NCI-H345 treated with DMSO at 0.1 percent for 48 hours (cell line): ENCODE measurements around the gene BMPR2.
"Not testable (repeated sequence)": the region's sequence is repeated elsewhere in the genome, so short reads cannot be mapped to it uniquely, and the experiment has no call there.

Experiments
- DNase-seq: peaks from one replicate; lab custom pipeline; 2025; ENCODE audit not compliant: unreplicated experiment; lab: John Stamatoyannopoulos, UW

The BMPR2 gene

DNA sequence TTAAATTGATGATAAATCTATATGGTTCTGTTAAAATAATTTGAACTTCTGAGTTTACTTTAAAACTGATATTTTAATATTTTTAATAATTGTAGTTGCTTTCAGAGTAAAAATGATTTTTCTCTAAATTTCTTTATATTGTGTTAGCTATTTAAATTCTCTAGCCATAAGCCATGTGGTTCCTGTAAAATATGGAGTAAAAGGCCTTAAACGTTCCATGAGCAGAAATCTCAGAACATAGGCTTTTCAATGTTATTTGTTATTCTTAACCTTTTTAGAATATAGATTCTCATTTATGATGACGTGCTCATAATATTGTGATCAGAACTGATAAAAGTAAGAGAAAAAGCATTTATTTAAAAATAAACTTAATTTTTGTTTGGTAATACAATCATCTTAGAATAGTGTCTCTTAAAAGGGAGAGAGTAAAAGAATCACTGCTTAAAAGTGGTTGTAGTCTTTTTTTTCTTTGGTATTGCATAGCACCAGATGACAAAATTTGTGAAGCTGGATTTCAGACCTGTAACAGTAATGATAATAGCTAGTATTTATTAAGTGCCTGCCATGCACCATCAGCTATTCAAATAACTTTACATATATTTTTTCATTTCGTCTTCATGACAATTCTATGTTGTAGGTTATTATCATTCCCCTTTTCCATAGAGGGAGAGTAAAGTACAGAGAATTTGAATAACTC lies 2.7 kb downstream of the BMPR2 start:
- no peak for DNase-seq

DNA sequence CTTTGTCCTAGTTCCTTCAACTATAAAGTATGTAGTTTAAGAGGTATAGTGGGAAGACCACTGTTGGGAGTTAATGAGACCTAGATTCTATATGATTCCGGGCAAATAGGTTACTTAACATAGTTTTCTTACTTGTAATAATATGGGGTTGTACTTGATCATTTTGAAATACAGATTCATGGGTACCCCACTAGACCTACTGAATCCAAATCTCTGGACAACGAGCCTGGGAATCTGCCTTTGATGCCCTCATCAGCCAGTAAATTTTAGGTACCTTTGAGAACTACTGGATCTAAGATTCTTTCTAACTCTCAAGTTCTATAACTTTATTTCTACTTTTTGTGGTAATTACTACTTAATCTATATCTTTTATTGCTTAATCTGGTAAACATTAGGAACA lies 6.6 kb downstream of the BMPR2 start:
- DNase-seq: no peak

DNA sequence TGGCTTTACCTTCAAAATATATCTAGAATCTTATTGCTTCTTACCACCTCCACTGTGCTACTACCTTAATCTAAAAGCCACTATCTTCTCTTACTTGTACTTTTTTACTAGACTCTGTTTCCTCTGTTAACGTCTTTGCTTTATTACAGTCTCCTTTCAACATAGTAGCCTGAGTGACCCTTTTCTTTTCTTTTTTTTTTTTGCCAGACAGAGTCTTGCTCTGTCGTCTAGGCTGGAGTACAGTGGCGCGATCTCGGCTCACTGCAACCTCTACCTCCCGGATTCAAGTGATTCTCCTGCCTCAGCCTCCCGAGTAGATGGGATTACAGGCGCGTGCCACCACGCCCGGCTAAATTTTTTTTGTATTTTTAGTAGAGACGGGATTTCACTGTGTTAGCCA lies 10.4 kb downstream of the BMPR2 start:
- not testable (repeated sequence) for DNase-seq

DNA sequence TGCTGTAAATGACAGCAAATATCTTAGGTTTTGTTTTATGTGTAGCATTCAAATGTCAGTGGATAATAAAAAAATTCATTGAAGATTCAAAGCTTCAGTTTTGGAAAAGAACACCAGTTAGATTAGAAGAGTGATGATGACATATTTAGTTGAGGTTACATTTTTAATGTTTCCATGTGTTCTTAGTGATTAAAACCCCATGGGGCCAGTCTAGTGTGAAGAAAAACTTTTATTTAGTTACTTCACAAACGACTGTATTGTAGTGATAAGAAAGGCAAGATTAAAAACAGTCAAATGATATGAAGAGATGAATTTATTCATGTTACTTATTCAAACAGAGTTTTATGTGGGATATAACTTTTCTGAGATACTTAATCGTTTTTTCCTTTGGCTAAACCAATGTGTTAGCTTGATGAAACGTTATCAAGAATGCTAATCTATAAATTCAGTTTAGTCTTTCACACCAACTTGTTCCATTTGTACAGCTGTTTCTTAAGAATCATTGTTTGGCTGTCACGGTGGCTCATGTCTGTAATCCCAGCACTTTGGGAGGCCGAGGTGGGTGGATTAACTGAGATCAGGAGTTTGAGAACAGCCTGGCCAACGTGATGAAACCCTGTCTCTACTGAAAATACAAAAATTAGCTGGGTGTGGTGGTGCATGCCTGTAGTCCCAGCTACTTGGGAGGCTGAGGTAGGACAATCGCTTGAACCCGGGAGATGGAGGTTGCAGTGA lies 11.6 kb downstream of the BMPR2 start:
- no peak for DNase-seq

DNA sequence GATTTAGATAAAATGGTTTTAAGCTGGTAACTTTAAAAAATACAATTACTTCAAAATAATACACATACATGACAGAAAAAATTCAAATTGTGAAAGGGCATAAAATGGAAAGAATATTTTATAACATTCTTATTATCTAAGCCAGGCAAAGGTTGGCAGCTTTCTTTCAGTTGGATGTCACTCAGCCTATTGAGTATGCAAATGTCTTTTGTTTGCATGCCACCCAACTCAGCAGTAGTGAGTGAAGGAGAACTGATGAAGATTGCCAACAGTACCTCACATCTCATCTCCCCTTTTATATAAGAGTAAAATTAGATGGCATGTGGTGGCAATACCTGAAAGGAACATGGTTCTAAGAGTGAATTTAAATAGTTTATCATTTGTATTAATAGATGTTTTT lies 24.8 kb downstream of the BMPR2 start:
- DNase-seq: no peak

DNA sequence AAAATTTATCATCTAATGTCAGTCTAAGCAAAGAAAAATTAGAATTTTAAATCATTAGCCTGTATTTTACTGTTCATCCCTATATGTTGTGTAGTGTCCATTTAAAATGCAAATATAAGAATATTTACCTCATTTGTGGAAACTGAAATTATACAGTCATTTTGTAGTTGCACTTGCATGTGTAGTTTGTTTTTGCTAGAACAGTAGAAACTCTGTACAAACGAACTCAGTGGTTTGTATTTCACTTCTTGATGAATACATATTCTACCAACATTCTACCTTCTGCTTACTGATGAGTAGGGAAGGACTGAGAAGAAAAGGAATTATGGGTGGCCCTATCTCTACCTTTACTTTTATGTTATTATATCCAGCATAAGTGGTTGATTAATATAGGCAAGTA lies 29.7 kb downstream of the BMPR2 start:
- no peak for DNase-seq

DNA sequence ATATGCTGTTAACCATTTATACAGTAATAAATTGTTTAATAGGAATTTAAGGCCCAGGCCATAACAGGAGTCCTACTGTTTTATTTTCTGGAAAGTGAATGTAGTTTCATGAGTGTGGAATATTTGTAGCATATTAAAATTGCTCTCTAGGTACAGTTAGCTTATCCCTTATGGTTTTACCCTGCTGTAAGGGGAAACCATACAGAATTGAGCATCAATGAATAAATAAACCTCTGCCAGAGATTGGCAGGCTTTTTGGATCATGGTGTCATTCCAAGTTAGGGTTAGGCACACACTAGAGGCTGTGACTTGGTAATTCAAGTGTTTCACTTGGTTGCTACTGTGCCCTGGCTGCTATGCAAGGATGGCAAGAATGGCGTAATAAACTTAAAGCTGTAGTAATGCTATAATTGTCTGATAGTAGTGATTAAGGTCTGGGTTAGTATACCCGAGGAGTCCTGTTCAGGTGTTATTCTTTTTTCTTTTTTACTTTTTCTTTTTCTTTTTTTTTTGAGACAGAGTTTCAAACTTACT lies 30.4 kb downstream of the BMPR2 start:
- DNase-seq: no peak

DNA sequence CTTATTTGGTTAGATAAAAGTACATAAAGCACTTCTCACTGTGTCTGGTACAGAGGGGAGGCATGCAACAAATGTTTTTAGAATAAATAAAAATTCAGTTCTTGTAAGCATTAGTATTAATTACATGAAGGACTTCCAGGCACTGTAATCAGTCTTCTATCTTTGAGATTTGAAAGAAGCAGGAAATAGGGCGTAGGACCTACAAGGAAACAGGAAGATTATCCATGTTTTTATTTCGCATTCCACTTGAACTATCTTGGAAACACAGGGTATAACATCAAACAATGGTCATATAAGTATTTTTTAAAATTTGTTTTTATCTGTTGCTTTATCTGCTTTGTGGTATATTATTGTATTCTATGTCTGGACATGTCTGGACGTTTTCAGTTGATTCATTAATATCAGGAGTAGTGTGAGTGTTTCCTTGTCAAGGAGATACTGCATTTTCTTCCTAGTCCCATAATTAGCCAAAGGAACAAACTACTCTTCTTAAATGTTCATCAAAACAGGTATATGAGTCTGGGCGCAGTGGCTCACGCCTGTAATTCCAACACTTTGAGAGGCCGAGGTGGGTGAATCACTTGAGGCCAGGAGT lies 32.5 kb downstream of the BMPR2 start:
- DNase-seq: no peak

DNA sequence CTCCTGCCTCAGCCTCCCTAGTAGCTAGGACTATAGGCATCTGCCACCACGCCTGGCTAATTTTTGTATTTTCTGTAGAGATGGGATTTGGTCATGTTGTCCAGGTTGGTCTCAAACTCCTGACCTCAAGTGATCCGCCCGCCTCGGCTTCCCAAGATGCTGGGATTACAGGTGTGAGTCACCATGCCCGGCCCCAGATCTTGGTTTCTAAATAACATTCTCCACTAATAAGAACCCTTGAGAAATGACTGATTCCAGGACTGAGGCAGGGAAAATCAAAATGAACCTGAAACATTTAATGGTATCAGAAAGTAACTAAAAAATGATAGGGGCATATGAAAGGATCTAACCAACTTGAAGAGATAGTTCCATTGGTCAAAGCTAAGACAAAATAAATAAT lies 34.0 kb downstream of the BMPR2 start:
- DNase-seq: no peak

DNA sequence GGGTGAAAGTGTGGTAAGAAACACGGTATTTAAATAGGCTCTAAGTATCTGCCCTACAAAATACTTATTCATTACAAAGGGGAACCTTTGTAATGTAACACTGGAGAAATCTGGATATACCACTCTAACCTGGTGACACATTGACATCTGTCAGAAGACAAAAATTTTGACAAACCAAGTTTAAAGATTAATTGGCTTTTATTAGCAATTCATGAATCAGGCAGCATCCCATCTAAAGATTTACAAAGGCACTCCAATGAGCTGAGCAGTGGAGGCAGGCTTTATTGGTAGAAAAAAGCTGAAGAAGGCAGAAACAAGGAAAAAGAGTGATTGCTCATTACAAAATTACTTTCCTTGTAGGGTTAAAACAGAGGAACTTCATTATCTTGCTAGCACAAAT lies 35.0 kb downstream of the BMPR2 start:
- DNase-seq: no peak

DNA sequence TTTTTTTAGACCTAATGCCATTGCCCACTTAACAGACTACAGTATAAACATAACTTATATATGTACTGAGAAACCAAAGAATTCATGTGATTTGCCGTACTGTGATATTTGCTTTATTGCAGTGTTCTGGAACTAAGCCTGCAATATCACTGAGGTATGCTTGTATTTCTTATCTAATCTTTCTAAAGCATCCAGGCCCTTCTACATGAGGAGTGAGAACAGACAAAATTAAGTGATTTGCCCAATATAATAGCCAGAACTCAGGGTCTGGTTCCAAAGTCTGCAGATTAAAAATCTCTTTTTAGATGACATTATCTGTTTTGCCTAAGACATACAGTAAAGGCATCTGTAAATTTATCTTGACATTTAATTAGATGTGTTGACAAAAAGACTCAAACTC lies 41.9 kb downstream of the BMPR2 start:
- DNase-seq: no peak

DNA sequence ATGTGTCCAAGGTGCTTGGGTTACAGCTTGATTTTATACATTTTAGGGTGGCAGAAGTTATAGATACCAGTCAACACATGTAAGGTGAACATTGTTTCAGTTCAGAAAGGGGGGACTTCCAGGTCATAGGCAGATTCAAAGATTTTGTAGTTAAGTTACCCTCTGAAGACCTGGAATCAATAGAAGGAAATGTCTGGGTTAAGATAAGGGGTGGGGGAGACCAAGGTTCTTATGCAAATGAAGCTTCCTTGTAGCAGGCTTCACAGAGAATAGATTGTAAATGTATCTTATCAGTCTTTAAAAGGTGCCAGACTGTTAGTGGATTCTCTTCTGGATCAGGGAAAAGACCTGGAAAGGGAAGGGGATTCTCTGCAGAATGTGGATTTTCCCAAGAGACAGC lies 42.4 kb downstream of the BMPR2 start:
- no peak for DNase-seq

DNA sequence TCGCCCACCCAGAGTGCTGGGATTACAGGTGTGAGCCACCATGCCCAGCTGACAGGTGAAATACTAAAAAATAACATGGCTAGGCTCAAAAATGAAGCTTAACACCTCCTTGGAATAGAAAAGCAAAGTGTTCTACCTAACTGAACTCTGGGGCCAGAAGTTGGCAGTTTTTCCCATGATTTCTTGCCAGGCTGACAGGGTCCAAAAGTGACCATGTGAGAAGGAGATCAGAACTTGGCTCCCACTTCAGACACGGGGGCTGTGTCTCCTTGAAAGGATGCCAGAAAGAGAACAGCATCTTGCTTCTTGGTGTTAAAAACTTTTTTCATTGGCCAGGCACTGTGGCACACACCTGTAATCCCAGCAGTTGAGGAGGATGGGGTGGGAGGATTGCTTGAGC lies 47.0 kb downstream of the BMPR2 start:
- no peak for DNase-seq

DNA sequence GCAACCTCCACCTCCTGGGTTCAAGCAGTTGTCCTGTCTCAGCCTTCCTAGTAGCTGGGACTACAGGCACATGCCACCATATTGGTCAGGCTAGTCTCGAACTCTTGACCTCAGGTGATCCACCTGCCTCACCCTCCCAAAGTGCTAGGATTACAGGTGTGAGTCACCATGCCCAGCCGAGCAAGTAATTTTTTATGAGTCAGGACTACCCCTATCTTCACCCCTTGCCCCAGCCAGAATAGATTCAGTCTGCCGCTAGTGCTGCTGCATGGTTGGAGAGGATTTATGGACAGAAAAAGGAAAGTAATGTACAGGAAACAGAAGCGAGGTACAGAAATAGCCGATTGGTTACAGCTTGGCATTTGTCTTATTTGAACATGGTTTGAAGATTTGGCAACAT lies 48.9 kb downstream of the BMPR2 start:
- DNase-seq: no peak

DNA sequence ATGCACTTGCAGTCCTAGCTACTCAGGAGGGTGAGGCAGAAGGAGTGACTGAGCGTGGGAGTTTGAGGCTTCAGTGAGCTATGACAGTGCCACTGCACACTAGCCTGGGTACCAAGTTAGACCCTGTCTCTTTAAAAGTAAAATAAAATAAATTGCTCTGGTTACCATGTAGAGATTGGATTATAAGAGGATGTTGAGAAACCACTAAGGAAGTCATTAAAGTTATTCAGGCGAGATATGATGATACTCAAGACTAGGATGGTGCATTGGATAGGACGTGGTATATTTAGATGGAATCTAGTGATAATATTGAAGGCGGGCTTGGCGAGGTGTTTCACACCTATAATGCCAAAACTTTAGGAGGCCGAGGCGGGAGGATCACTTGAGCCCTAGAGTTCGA lies 50.6 kb downstream of the BMPR2 start:
- no peak for DNase-seq

DNA sequence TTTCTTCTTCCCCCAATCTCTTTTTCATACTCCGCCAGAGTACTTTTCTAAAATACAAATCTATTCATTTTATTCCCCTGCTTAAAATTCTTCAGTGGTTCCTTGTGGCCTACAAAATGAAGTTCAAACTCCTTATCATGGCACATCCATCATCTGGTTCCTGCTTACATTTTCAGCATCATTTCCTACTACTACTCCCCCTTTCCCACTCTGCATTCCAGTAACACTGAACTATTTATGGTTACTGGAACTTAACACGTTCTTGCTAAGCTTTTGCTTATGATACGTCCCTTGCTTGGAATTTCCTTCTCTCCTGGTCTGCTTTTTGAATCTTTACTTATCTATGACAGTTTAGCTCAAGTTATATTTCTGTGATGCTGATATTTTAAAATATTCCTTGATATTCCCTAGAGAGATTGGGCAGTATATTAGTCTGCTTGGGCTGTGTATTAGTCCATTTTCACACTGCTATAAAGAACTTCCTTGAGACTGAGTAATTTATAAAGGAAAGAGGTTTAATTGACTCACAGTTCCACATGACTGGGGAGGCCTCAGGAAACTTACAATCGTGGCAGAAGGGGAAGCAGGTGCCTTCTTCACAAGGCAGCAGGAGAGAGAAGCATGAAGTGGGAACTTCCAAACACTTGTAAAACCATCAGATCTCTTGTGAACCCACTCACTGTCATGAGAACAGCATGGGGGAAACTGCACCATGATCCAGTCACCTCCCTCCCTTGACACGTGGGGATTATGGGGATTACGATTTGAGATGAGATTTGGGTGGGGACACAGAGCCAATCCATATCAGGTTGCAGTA lies 53.2 kb downstream of the BMPR2 start:
- no peak for DNase-seq

DNA sequence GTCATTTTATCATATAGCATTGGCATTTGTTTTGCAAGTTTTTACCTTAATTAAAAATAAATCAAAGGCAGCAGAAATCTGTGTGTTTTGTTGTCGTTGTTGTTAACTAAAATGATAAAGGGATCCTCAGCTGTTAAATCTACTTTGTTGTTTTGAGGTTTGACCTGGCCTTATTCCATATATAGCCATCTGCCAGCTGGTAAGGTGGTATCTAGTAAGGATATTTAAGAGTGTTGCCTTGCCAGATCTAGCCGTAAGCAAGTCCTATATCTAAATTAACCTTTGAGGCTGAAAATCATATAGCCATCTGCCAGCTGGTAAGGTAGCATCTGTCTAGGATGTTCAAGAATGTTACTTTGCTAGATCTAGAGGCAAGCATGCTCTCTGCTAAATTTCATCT lies 56.6 kb downstream of the BMPR2 start:
- no peak for DNase-seq

DNA sequence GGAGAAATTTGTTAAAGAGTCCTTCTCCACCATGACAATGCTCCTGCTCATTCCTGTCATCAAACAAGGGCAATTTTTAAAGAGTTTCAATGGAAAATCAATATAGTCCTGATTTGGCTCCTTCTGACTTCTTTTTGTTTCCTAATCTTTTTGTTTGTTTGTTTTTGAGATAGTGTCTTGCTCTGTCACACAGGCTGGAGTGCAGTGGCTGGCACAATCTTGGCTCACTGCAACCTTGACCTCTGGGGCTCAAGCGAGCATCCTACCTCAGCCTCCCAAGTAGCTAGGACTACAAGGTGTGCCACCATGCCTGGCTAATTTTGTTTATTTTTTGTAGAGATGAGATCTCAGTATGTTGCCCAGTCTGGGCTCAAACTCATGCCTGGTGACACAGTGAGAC lies 58.3 kb downstream of the BMPR2 start:
- no peak for DNase-seq

DNA sequence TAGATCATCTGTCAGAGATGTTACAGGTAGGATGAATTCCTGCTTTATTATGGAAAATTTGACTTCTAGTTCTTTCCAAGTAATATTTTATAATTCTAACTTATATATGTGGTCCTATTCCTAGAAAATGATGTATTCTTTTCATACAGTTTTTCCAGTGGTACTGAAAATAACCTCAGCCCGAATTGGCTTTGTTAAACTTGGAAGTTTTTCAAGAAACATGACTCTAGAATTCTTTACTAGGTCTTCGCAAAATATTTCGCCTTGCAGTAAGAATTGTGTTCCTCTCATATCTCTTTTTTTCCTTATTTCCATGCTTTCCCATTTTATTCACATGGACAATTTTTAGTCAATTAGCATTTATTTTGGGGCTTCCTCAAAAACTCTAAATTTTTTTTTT lies 60.5 kb downstream of the BMPR2 start:
- DNase-seq: no peak

DNA sequence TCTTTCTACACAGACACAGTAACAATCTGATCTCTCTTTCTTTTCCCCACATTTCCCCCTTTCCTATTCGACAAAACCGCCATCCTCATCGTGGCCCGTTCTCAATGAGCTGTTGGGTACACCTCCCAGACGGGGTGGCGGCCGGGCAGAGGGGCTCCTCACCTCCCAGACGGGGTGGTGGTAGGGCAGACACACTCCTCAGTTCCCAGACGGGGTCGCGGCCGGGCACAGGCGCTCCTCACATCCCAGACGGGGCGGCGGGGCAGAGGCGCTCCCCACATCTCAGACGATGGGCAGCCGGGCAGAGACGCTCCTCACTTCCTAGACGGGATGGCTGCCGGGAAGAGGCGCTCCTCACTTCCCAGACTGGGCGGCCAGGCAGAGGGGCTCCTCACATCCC lies 64.0 kb downstream of the BMPR2 start:
- not testable (repeated sequence) for DNase-seq

DNA sequence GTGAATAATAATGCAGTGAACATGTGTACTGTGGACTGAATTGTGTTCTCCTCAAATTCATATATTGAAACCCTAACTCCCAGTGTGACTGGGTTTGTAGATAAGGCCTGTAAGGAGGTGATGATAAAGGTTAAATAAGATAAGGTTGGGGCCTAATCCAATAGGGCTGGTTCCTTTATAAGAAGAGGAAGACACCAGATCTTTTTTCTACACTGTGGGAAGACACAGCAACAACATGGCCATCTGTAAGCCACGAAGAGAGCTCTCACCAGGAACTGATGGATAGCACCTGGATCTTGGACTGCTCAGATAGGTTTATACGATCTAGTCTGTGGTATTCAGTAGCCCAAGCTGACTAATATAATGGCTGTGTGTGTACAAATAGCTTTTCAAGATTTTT lies 66.8 kb downstream of the BMPR2 start:
- DNase-seq: no peak
